Fibroblast of pulmonary artery (primary cell): ENCODE data around the gene POLR1D.
A peak's percentile ranks its signal among the peaks of the same experiment; 100 is the strongest.

Experiments used
- DNase-seq: peaks from one replicate; pipeline ENCODE4 v3.0.0-alpha.2; 2010; ENCODE audit warnings: low read depth
- H3K4me3 ChIP-seq: replicated peaks from 2 replicates; pipeline ENCODE4 v1.5.1; 2011; ENCODE audit warnings: low read depth, mild to moderate bottlenecking, control low read depth, low read length, moderate library complexity
- CTCF ChIP-seq: IDR thresholded peaks from 2 replicates; pipeline ENCODE4 v1.5.1; 2011; ENCODE audit warnings: mild to moderate bottlenecking, control low read depth, low read length, inconsistent platforms; ENCODE audit errors: missing control alignments

POLR1D gene

GRCh38 chr13:27621366-27622101, at the start of gene POLR1D:
POLR1D (plus strand) TSS chr13:27621892; CDS start chr13:27621984, 92 bp downstream.
- TF ChIP-seq CTCF, result no peak

GRCh38 chr13:27572234-27572901, 49.3 kb upstream of the POLR1D start:
- no peak for TF ChIP-seq CTCF
- H3K4me3 ChIP-seq, result no peak overlapping the region
- DNase-seq, result no peak

More at GRCh38 chr13:27621366-27622101, at the start of gene POLR1D:
- peak within 1 kb of the TSS; percentile 81 for H3K4me3 ChIP-seq
- peak; percentile 69 for DNase-seq

- no peak for TF ChIP-seq CTCF
- DNase-seq, result peak; percentile 22
- H3K4me3 ChIP-seq, result no peak overlapping the region
These were observed 48.4 kb upstream of the POLR1D start for GRCh38 chr13:27573265-27573664.

- TF ChIP-seq CTCF, result no peak
- no peak overlapping the region for H3K4me3 ChIP-seq
These were observed 47.0 kb upstream of the POLR1D start for GRCh38 chr13:27574661-27575060.

GRCh38 chr13:27578121-27579030, 43.3 kb upstream of the POLR1D start:
- peak; percentile 23 for DNase-seq
- H3K4me3 ChIP-seq, result no peak overlapping the region
- no peak for TF ChIP-seq CTCF

More at GRCh38 chr13:27574661-27575060, 47.0 kb upstream of the POLR1D start:
- DNase-seq, result no peak

GRCh38 chr13:27583645-27584044, 38.0 kb upstream of the POLR1D start:
- TF ChIP-seq CTCF, result no peak
- DNase-seq, result peak; percentile 31
- no peak overlapping the region for H3K4me3 ChIP-seq
